Gastrocnemius medialis (tissue), 4 donors: ENCODE measurements around the gene NFIA. TPM values are rescaled to one million over a fixed set of nuclear protein-coding genes. Genes with fewer than 3 reads are reported as not detected.

ENCODE experiments used
- ATAC-seq, 2 donors: fragments of 150-250 bp; one replicate each; pipeline ENCODE4 v1.9.1; 2016
- DNase-seq, 2 donors: peaks; one replicate each; pipeline ENCODE4 v3.0.0-alpha.2; 2019
- H3K27ac ChIP-seq, 4 donors: fragments of 200-600 bp; sonication (generic); 1 replicate in 1 of 4; 2 replicates in 3 of 4; pipeline ENCODE4 v1.5.1; 2016 to 2018; ENCODE audit warnings: mild to moderate bottlenecking in 2 of 4, moderate library complexity in 1 of 4
- H3K27me3 ChIP-seq, 3 donors: fragments of 200-600 bp; sonication (generic) in 2 of 3; 1 replicate in 1 of 3; 2 replicates in 2 of 3; pipeline versions ENCODE4 v1.5.1 to v1.6.0; 2016 to 2019; ENCODE audit warnings: mild to moderate bottlenecking in 1 of 3, moderate library complexity in 1 of 3
- H3K36me3 ChIP-seq, 2 donors: fragments of 200-600 bp; sonication (generic) in 1 of 2; one replicate each; pipeline ENCODE4 v1.5.1; 2017 to 2018
- H3K4me1 ChIP-seq, 2 donors: fragments of 200-600 bp; sonication (generic) in 1 of 2; one replicate each; pipeline ENCODE4 v1.5.1; 2016 to 2017; ENCODE audit warnings: mild to moderate bottlenecking in 2 of 2
- H3K4me3 ChIP-seq, 4 donors: fragments of 200-600 bp; sonication (generic) in 3 of 4; 1 replicate in 1 of 4; 2 replicates in 3 of 4; pipeline ENCODE4 v1.5.1; 2016 to 2019; ENCODE audit warnings: mild to moderate bottlenecking in 2 of 4
- H3K9me3 ChIP-seq, 3 donors: fragments of 200-600 bp; sonication (generic) in 2 of 3; 1 replicate in 1 of 3; 2 replicates in 2 of 3; pipeline ENCODE4 v1.5.1; 2016 to 2019
- POLR2A ChIP-seq, 2 donors: fragments of 450-650 bp; IDR thresholded peaks; one replicate each; pipeline ENCODE4 v1.6.1; 2017; ENCODE audit warnings: antibody characterized with exemption in 2 of 2, mild to moderate bottlenecking in 2 of 2, moderate library complexity in 2 of 2
- in situ Hi-C, 4 donors: fragments of 200-750 bp; cut with MboI; loops; one replicate each; pipeline versions ENCODE4 v1.15.0 to v1.8.0; 2017; ENCODE audit warnings: low sequenced_read_pairs in 4 of 4
- intact Hi-C: fragments of 100-400 bp; cut with DNase I; formaldehyde crosslinking; loops from one replicate; pipeline ENCODE4 v1.15.1; 2023; ENCODE audit warnings: low total_unique reads
- total RNA-seq, 4 donors: library from RNA; depleted of rRNA; stranded (reverse); fragments of >200 nt; gene quantifications; one replicate each; pipeline versions ENCODE4 v1.1.0 to v1.2.3, GENCODE V29; 2016
- TF ChIP-seq, protein P1 (sequence below), 5 experiments: fragments of 450-650 bp in 3 of 5; fragments of 200-600 bp in 2 of 5; sonication (generic) in 2 of 5; IDR thresholded peaks in 4 of 5; conservative IDR thresholded peaks in 1 of 5; 1 replicate in 4 of 5; 2 replicates in 1 of 5; pipeline ENCODE4 v1.5.1; 2016 to 2019; ENCODE audit warnings: antibody characterized with exemption in 5 of 5, mild to moderate bottlenecking in 3 of 5, moderate library complexity in 3 of 5

NFIA gene
- total RNA-seq, 4 donors from 2014 or later = 12.9 to 27.0 (median 26.6) TPM

DNA sequence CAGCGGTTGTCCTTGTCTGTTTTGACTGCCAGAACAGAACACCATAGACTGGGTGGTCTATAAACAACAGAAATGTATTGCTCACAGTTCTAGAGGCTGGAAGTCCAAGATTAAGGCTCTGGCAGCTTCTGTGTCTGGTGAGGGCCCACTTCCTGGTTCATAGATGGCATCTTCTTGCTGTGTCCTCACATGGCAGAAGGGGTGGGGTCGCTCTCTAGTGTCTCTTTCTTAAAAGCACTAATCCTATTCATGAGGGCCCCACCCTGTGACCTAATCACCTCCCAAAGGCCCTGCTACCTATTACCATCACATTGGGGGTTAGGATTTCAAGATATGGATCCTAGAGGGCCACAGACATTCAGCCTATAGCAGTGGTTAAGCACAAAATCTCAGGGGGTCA lies 304.4 kb downstream of the NFIA start:
- Histone ChIP-seq H3K36me3 (peaks cover 0 to 8% of the 10 kb centered on the region in 2 donors), H3K9me3 (no peaks in the 10 kb centered on the region), H3K27ac (no peak overlapping the region), H3K4me1 (peaks cover 4 to 7% of the 10 kb centered on the region in 2 donors), H3K4me3 (no peak overlapping the region), H3K27me3 (no peaks in the 10 kb centered on the region)
- in situ Hi-C loops (no loop called here), intact Hi-C loops (no loop called here)
- DNase-seq = no peak
- TF ChIP-seq POLR2A (IDR thresholded peaks at IDR 0.05) = no peak
- TF ChIP-seq, protein P1, sequence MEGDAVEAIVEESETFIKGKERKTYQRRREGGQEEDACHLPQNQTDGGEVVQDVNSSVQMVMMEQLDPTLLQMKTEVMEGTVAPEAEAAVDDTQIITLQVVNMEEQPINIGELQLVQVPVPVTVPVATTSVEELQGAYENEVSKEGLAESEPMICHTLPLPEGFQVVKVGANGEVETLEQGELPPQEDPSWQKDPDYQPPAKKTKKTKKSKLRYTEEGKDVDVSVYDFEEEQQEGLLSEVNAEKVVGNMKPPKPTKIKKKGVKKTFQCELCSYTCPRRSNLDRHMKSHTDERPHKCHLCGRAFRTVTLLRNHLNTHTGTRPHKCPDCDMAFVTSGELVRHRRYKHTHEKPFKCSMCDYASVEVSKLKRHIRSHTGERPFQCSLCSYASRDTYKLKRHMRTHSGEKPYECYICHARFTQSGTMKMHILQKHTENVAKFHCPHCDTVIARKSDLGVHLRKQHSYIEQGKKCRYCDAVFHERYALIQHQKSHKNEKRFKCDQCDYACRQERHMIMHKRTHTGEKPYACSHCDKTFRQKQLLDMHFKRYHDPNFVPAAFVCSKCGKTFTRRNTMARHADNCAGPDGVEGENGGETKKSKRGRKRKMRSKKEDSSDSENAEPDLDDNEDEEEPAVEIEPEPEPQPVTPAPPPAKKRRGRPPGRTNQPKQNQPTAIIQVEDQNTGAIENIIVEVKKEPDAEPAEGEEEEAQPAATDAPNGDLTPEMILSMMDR (IDR thresholded peaks at IDR 0.05 in 4 of 5, conservative IDR thresholded peaks at IDR 0.05 in 1 of 5) = no peak
- no peak for ATAC-seq

DNA sequence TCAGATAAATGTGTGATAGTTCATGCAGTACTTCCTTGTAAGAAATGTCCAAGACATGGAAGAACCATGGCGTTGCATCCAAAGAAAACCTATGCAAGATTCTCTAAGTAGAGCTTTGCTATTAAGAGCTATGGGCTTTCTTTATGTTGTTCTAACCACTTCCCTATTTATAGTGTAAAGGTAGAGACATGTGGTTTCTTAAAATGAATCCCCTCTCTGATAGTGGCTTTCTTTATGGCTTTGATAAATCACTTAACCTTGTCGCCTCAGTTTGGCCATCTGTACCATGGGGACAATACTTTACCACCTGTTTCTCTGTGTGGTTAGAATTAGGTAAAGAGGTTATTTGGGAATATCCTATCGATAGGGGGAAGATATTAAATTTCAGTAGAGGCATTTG lies 305.5 kb downstream of the NFIA start:
- Histone ChIP-seq H3K27me3 (no peaks in the 10 kb centered on the region), H3K27ac (peak overlapping the region in 1 of 4 donors; percentile 12), H3K4me1 (peaks cover 2 to 8% of the 10 kb centered on the region in 2 donors), H3K9me3 (no peaks in the 10 kb centered on the region), H3K36me3 (peaks cover 0 to 8% of the 10 kb centered on the region in 2 donors), H3K4me3 (no peak overlapping the region)
- in situ Hi-C loops = no loop called here
- TF ChIP-seq, protein P1 (IDR thresholded peaks at IDR 0.05 in 4 of 5, conservative IDR thresholded peaks at IDR 0.05 in 1 of 5) = no peak
- TF ChIP-seq POLR2A (IDR thresholded peaks at IDR 0.05) = no peak
- ATAC-seq (no peak), DNase-seq (no peak)
- intact Hi-C loops = no loop called here

DNA sequence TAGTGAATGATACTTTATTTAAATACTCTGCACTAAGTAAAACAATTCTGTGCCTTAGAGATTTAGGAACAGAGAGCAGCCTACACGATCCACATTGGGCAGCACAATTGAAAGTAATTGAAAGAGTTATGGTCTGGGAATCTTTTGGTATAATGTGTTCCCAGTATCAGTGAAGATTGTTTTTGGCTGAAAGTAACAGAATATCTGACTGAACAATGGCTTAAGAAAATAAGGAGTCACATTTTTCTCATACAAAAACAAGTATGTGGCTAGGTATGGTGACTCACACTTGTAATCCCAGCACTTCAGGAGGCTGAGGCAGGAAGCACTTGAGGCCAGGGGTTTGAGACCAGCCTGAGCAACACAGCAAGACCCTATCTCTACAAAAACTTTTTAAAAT lies 306.2 kb downstream of the NFIA start:
- no peaks in the 10 kb centered on the region for H3K27me3 ChIP-seq
- H3K4me1 ChIP-seq = peaks cover 2 to 8% of the 10 kb centered on the region in 2 donors
- DNase-seq (no peak), ATAC-seq (no peak)
- intact Hi-C loops = no loop called here
- H3K27ac ChIP-seq = no peak overlapping the region
- no peak overlapping the region for H3K4me3 ChIP-seq
- in situ Hi-C loops = no loop called here
- peaks cover 0 to 7% of the 10 kb centered on the region in 2 donors for H3K36me3 ChIP-seq
- no peak for TF ChIP-seq POLR2A (IDR thresholded peaks at IDR 0.05)
- TF ChIP-seq, protein P1 (IDR thresholded peaks at IDR 0.05 in 4 of 5, conservative IDR thresholded peaks at IDR 0.05 in 1 of 5) = no peak
- H3K9me3 ChIP-seq = no peaks in the 10 kb centered on the region

DNA sequence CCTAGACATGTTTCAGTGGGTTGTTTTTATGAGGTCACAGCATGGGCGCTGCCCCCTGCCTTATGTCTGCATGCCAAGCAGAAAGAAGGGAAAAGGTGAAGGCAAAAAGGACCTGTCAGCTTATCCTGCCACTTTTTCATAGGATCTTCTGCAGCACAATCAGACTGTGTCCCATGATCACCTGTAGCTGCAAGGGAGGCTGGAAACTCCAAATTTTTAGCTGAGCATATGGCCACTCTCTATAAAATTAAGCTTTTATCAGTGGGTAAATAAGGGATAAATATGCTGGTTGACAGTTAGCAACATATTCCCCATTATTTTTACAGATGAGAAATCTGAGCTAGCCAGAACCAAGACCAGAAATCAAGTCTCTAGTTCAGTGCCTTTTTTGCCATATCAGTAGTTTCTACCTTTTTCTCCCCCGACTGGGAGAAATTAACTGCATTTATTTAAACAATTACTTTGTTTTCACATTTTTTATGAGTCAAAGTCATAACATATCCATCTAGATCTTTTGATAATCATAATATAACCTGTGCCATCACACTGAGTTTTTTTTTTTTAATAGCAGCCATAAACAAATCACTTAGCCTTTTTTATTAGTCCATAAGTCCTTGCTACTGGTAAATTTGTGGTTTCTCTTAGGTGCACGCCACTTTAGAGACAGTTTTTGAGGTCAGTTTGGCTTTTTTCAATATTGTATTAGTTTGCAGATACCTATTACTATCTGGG lies 307.0 kb downstream of the NFIA start:
- H3K4me1 ChIP-seq = peaks cover 2 to 8% of the 10 kb centered on the region in 2 donors
- H3K27ac ChIP-seq = no peak overlapping the region
- TF ChIP-seq POLR2A (IDR thresholded peaks at IDR 0.05) = no peak
- TF ChIP-seq, protein P1 (IDR thresholded peaks at IDR 0.05 in 4 of 5, conservative IDR thresholded peaks at IDR 0.05 in 1 of 5) = no peak
- H3K4me3 ChIP-seq = no peak overlapping the region
- H3K27me3 ChIP-seq = no peaks in the 10 kb centered on the region
- peaks cover 0 to 3% of the 10 kb centered on the region in 2 donors for H3K36me3 ChIP-seq
- no peak for ATAC-seq
- in situ Hi-C loops = no loop called here
- no peaks in the 10 kb centered on the region for H3K9me3 ChIP-seq
- DNase-seq = no peak
- intact Hi-C loops = no loop called here
